ENCODE data around the gene FZR1. TPM values are rescaled to one million over a fixed set of nuclear protein-coding genes. Genes with fewer than 3 reads are reported as not detected.

Gene FZR1
- total RNA-seq (ENCODE audit: low replicate concordance), result 14.8 and 30.2 TPM in 2 replicates

- no peak for TF ChIP-seq CTCF (IDR thresholded peaks at IDR 0.05; ENCODE audit: insufficient read depth, low read length)
- peak within 1 kb of the TSS; percentile 90 for H3K4me3 ChIP-seq (ENCODE audit: low read depth, low read length)
- DNase-seq (ENCODE audit: low read depth), result peak; percentile 97
Observed at GRCh38 chr19:3505598-3506383, at the start of gene FZR1. TSS of gene FZR1 (plus strand) at chr19:3506311. CDS start at chr19:3522990, 16,679 bp downstream.

GRCh38 chr19:3456925-3457527 is 49.1 kb upstream of the FZR1 start:
- no peak overlapping the region for H3K4me3 ChIP-seq (ENCODE audit: low read depth, low read length)
- TF ChIP-seq CTCF (IDR thresholded peaks at IDR 0.05; ENCODE audit: insufficient read depth, low read length), result no peak
- DNase-seq (ENCODE audit: low read depth), result no peak

GRCh38 chr19:3457528-3458228 is 48.4 kb upstream of the FZR1 start:
- no peak for DNase-seq (ENCODE audit: low read depth)
- no peak for TF ChIP-seq CTCF (IDR thresholded peaks at IDR 0.05; ENCODE audit: insufficient read depth, low read length)
- H3K4me3 ChIP-seq (ENCODE audit: low read depth, low read length), result no peak overlapping the region

GRCh38 chr19:3458229-3459088 is 47.7 kb upstream of the FZR1 start:
- TF ChIP-seq CTCF (IDR thresholded peaks at IDR 0.05; ENCODE audit: insufficient read depth, low read length), result no peak
- no peak for DNase-seq (ENCODE audit: low read depth)
- H3K4me3 ChIP-seq (ENCODE audit: low read depth, low read length), result no peak overlapping the region

- no peak for TF ChIP-seq CTCF (IDR thresholded peaks at IDR 0.05; ENCODE audit: insufficient read depth, low read length)
- H3K4me3 ChIP-seq (ENCODE audit: low read depth, low read length), result no peak overlapping the region
- peak; percentile 94 for DNase-seq (ENCODE audit: low read depth)
Observed at GRCh38 chr19:3459089-3459881, 46.8 kb upstream of the FZR1 start.
